ENCODE results near the gene TMA16. TPM values are rescaled to one million over a fixed set of nuclear protein-coding genes. Genes with fewer than 3 reads are reported as not detected.
"Not testable (repeated sequence)": the region's sequence is repeated elsewhere in the genome, so short reads cannot be mapped to it uniquely, and the experiment has no call there.

TMA16 gene
- total RNA-seq: 10 to 100 TPM in 5 of 6 donors, 1 to 10 TPM in 1; 9.1 to 18.3 (median 12.0) TPM
- polyA plus RNA-seq: 1 to 10 TPM; 7.4 to 7.8 TPM

DNA sequence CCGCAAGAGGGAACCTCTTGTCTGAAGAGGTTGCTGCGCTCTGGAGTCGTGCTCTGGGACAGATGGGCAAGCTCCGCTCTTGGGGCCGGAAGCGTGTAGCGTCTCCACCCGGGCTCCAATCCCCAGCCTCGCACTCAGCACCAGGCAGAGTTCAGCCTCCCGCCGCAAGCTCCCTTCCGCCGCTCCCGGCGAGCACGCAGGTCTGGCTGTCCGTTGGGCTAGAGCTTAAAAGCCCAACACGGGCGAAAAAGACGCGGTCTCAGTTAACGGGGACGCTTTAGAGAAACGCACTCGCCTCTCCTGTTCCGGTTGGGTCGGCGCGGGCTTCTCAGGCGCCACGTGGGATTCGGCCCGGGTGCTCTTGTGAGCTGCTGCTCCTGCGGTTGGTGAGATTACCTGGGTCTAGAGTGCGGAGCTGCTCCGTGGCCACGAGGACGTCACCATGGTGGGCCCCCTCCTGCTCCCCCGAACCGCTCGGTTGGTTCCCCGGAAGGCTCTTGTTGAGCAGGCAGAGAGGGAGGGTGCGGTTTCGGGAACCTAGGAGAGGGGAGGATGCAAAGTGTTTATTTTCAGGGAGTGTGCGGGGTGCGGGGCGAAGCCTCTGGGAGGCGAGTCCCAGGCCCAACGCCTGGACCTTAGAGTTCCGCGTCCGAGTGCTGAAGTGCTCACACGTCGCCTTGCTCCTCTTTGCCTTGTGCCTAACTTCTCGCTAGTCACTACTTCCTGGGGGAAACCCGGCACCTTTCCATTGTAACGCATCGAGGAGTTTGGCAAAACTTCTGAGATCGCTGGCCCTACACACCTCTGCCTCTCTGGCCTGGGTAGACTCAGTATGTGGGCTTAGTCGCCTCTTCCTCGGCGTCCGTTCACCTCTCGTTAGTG is at the start of gene TMA16:
TSS of gene TMA16 (plus strand) at position 331 of the 882 bp plus-strand sequence. CDS start at position 443, 112 bp downstream.
- TF ChIP-seq, protein P1, sequence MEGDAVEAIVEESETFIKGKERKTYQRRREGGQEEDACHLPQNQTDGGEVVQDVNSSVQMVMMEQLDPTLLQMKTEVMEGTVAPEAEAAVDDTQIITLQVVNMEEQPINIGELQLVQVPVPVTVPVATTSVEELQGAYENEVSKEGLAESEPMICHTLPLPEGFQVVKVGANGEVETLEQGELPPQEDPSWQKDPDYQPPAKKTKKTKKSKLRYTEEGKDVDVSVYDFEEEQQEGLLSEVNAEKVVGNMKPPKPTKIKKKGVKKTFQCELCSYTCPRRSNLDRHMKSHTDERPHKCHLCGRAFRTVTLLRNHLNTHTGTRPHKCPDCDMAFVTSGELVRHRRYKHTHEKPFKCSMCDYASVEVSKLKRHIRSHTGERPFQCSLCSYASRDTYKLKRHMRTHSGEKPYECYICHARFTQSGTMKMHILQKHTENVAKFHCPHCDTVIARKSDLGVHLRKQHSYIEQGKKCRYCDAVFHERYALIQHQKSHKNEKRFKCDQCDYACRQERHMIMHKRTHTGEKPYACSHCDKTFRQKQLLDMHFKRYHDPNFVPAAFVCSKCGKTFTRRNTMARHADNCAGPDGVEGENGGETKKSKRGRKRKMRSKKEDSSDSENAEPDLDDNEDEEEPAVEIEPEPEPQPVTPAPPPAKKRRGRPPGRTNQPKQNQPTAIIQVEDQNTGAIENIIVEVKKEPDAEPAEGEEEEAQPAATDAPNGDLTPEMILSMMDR (IDR thresholded peaks at IDR 0.05): no peak
- H3K27me3 ChIP-seq: no peaks in the 10 kb centered on the region
- peak; percentile 81 to 92 (median 86) for DNase-seq
- no peak for FAIRE-seq
- intact Hi-C loops (cut with DNase I): loop anchor here in 1 of 3 donors (10.0 kb wide), 1 partner anchor 50 kb away; no protein-coding TSS in a partner anchor
- peak within 1 kb of the TSS; percentile 73 to 95 (median 80) for H3K27ac ChIP-seq
- peak within 1 kb of the TSS; percentile 61 to 83 (median 74) for H3K4me3 ChIP-seq
- peak; percentile 94 to 98 (median 96) for ATAC-seq
- H3K9me3 ChIP-seq: no peaks in the 10 kb centered on the region
- no peaks in the 10 kb centered on the region for H3K36me3 ChIP-seq
- WGBS, 2 donors: 0% methylated on average over 62 to 64 of the region's 64 CpGs
- peaks cover 0 to 15% (median 13%) of the 10 kb centered on the region in 3 donors for H3K4me1 ChIP-seq

DNA sequence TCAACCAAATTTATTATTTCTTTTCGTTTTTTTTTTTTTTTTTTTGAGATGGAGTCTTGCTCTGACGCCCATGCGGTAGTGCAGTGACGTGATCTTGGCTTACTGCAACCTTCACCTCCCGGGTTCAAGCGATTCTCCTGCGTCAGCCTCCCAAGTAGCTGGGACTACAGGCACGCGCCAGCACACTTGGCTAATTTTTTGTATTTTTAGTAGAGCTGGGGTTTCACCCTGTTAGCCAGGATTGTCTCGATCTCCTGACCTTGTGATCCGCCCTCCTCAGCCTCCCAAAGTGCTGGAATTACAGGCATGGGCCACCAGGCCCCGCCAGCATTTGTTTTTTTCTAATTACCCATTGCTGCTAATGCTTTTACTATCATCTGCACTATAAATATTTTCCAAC is 47.5 kb upstream of the TMA16 start:
- H3K27ac ChIP-seq; FAIRE-seq; DNase-seq; intact Hi-C loops (cut with DNase I); H3K27me3 ChIP-seq; H3K4me3 ChIP-seq; H3K4me1 ChIP-seq; H3K9me3 ChIP-seq; H3K36me3 ChIP-seq; ATAC-seq: not testable (repeated sequence)
- WGBS, 2 donors: 72 to 80% methylated on average over 12 of the region's 12 CpGs

DNA sequence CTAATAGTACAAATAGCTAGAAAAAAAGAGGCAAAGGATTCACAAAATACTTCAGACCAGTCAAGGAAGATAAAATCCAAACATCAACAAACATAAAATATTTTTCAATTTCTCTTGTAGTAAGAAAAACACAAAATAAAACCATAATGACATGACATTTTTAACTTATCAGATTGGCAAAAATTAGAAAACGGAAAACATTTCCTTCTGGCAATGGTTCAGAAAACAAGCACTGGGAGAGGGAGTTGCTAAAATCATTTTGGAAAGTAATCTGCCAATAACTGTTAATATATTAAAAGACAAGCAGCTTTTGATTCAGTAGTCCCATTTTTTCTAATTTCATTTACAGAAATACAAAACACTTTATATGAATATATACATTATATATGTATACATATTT is 47.0 kb upstream of the TMA16 start:
- H3K9me3 ChIP-seq: no peaks in the 10 kb centered on the region
- DNase-seq (no peak), FAIRE-seq (no peak), ATAC-seq (no peak)
- H3K27me3 ChIP-seq: no peaks in the 10 kb centered on the region
- TF ChIP-seq, protein P1 (IDR thresholded peaks at IDR 0.05): no peak
- WGBS, 2 donors: 16 to 26% methylated on average over 1 of the region's 1 CpG
- H3K4me1 ChIP-seq: no peaks in the 10 kb centered on the region
- intact Hi-C loops (cut with DNase I): no loop called here
- no peak overlapping the region for H3K27ac ChIP-seq
- H3K4me3 ChIP-seq: no peak overlapping the region
- H3K36me3 ChIP-seq: no peaks in the 10 kb centered on the region

DNA sequence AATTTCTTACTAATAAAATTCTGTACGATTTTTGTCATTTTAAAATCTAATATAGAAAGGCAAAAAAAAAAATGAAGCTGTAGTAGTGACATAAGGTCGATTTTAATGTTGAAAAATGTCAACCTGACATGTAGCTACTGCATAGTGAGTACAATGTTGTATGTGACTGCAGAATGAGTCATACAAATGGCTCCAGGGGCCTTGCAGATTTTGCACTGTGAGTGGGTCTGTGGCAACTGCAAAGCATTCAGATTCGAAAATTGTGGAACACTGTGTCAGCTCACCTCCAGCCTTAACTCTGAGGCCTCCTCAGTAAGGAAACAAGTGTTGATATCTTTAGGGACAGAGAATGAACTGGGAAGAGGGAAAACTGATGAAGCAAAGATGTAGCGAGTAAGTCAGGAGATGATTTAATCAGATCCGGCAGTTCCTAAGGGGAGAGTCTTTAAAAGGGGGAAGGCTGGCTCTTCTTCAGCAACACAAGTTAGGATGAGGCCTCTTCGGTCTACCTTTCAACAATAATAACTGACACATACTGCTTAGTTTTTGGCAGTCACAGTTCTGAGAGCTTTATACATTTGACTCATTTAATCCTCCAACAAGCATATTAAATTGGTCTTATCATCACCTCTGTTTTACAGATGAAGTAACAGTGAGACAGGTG is 45.8 kb upstream of the TMA16 start:
- TF ChIP-seq, protein P1 (IDR thresholded peaks at IDR 0.05): no peak
- no peak overlapping the region for H3K4me3 ChIP-seq
- intact Hi-C loops (cut with DNase I): no loop called here
- no peaks in the 10 kb centered on the region for H3K9me3 ChIP-seq
- no peak for DNase-seq
- no peaks in the 10 kb centered on the region for H3K4me1 ChIP-seq
- WGBS, 2 donors: 54 to 61% methylated on average over 6 of the region's 6 CpGs
- ATAC-seq: no peak
- H3K27me3 ChIP-seq: no peaks in the 10 kb centered on the region
- no peaks in the 10 kb centered on the region for H3K36me3 ChIP-seq
- no peak for FAIRE-seq
- no peak overlapping the region for H3K27ac ChIP-seq

DNA sequence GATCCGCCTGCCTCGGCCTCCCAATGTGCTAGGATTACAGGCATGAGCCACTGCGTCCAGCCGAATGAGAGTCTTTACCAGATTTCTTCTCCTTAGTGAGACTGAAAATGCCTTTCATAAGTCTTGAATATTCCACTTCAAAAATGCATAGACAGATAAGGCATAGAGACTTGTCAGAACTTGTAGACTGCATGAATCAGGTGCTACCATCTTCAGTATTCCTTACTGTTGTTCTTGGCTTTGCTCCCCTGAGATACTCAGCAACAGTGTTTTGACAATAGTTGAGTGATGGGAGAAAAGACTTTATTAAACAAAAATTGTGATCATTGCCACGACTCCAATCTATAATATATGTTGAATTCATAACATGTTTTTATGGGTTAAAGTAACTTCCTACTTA is 31.9 kb upstream of the TMA16 start:
- no peaks in the 10 kb centered on the region for H3K36me3 ChIP-seq
- no peak for ATAC-seq
- WGBS, 2 donors: 72 to 79% methylated on average over 5 of the region's 5 CpGs
- TF ChIP-seq, protein P1 (IDR thresholded peaks at IDR 0.05): no peak
- no peak overlapping the region for H3K4me3 ChIP-seq
- H3K4me1 ChIP-seq: no peaks in the 10 kb centered on the region
- H3K9me3 ChIP-seq: no peaks in the 10 kb centered on the region
- DNase-seq: no peak
- H3K27ac ChIP-seq: no peak overlapping the region
- no peak for FAIRE-seq
- intact Hi-C loops (cut with DNase I): no loop called here
- H3K27me3 ChIP-seq: peaks cover 0 to 5% (median 0%) of the 10 kb centered on the region in 4 donors

Data from pancreas (tissue), 10 donors.